Activated B cell treated with CpG ODN at 0.5 μM for 24 hours (primary cell): ENCODE data around the gene GUCY1A2. TPM values are rescaled to one million over a fixed set of nuclear protein-coding genes. Genes with fewer than 3 reads are reported as not detected.

Source experiments
- ATAC-seq: fragments of 200-7000 bp; cut with Tn5 transposase; one replicate; pipeline ENCODE4 v1.10.0; 2021; ENCODE audit warnings: low read depth, mild to moderate bottlenecking, moderate library complexity
- CTCF ChIA-PET: fragments of 350-600 bp; sonication (Branson Sonifier 250); formaldehyde crosslinking; loops from one replicate; lab custom pipeline; 2021; ENCODE audit warnings: antibody characterized with exemption; lab: Charles Lee
- POLR2A ChIA-PET: fragments of 350-600 bp; sonication (Branson Sonifier 250); formaldehyde crosslinking; loops from one replicate; lab custom pipeline; 2021; ENCODE audit warnings: antibody characterized with exemption; lab: Charles Lee
- DNase-seq: peaks from one replicate; pipeline ENCODE4 v3.0.0; 2022
- H3K27ac Mint-ChIP-seq: one replicate; pipeline ENCODE4 v1.8.0; 2020; ENCODE audit warnings: mixed read lengths
- H3K27me3 Mint-ChIP-seq: one replicate; pipeline ENCODE4 v1.8.0; 2021; ENCODE audit warnings: mixed read lengths
- H3K36me3 Mint-ChIP-seq: one replicate; pipeline ENCODE4 v1.8.0; 2021; ENCODE audit warnings: low read depth, mixed read lengths
- H3K4me1 Mint-ChIP-seq: one replicate; pipeline ENCODE4 v1.8.0; 2021; ENCODE audit warnings: mixed read lengths
- H3K4me3 Mint-ChIP-seq: one replicate; pipeline ENCODE4 v1.8.0; 2020; ENCODE audit warnings: mild to moderate bottlenecking, mixed read lengths
- H3K9me3 Mint-ChIP-seq: one replicate; pipeline ENCODE4 v1.8.0; 2020; ENCODE audit warnings: mixed read lengths
- intact Hi-C: fragments of 100-400 bp; cut with micrococcal nuclease; formaldehyde crosslinking; loops from one replicate; pipeline ENCODE4 v1.15.1; 2024
- total RNA-seq: library from RNA; stranded (reverse); gene quantifications from 2 replicates; pipeline ENCODE4 v1.2.3, GENCODE V29; 2022
- TF ChIP-seq, protein P1 (sequence below): fragments of 200-600 bp; IDR thresholded peaks from one replicate; pipeline ENCODE4 v1.8.0; 2022; ENCODE audit warnings: antibody characterized with exemption, mild to moderate bottlenecking

Gene GUCY1A2
- total RNA-seq, 1 donor from 2014 or later: not detected

DNA sequence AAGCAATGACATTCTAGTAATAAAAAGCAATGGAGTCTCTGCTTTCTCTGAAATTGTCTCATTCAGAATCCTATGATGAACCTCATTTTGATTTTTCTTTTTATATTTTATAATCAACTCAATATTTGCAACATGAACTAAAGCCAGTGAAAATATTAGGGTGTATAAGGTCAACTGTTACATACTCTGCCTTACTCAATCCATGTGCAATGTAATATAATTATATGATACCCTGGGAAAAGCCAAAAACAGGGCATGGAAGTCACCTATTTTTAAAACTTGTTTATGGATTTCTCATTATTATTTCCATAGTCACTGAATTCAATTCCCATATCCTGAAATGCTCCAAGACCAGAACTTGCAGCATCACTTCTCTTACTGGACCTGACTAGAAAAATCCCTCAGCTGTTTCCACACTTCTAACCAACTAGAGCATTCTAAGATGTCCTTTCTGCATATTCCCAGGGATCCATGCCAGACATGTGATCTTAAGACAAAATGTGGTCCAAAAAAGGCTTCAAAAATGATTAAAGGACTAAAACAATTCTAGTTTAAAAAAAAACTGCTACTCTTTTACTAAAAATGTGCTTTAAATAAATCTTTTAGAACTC, 97.3 kb downstream of the GUCY1A2 start:
- Mint-ChIP-seq H3K27ac (no peak overlapping the region), H3K9me3 (no peaks in the 10 kb centered on the region), H3K4me1 (no peaks in the 10 kb centered on the region), H3K4me3 (no peak overlapping the region), H3K36me3 (no peaks in the 10 kb centered on the region), H3K27me3 (no peaks in the 10 kb centered on the region)
- no peak for DNase-seq
- ChIA-PET POLR2A (no interaction called here), CTCF (no interaction called here)
- TF ChIP-seq, protein P1, sequence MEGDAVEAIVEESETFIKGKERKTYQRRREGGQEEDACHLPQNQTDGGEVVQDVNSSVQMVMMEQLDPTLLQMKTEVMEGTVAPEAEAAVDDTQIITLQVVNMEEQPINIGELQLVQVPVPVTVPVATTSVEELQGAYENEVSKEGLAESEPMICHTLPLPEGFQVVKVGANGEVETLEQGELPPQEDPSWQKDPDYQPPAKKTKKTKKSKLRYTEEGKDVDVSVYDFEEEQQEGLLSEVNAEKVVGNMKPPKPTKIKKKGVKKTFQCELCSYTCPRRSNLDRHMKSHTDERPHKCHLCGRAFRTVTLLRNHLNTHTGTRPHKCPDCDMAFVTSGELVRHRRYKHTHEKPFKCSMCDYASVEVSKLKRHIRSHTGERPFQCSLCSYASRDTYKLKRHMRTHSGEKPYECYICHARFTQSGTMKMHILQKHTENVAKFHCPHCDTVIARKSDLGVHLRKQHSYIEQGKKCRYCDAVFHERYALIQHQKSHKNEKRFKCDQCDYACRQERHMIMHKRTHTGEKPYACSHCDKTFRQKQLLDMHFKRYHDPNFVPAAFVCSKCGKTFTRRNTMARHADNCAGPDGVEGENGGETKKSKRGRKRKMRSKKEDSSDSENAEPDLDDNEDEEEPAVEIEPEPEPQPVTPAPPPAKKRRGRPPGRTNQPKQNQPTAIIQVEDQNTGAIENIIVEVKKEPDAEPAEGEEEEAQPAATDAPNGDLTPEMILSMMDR: no peak
- intact Hi-C loops: no loop called here
- no peak for ATAC-seq

DNA sequence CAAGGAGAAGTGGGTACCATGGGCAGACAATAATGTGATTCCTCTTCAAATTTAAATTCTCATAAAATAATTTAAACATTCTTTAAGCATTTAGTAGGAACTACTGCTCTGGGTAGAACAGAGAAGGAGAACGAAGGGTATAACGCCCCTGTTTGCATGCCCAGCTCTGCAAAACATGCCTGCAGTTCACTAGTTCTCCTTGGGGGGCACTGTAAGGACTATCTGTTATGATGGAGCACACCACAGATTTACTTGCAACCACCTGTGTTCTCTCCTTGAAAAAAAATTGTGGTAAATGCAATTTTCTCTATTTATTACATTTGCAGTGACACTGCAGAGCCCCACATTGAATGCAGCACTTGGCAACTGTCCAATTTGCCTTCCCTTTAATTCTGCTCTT, 100.3 kb downstream of the GUCY1A2 start:
- Mint-ChIP-seq H3K27ac (no peak overlapping the region), H3K36me3 (no peaks in the 10 kb centered on the region), H3K4me1 (no peaks in the 10 kb centered on the region), H3K27me3 (no peaks in the 10 kb centered on the region), H3K4me3 (no peak overlapping the region), H3K9me3 (peaks cover 3% of the 10 kb centered on the region)
- ChIA-PET POLR2A (no interaction called here), CTCF (no interaction called here)
- ATAC-seq (no peak), DNase-seq (no peak)
- TF ChIP-seq, protein P1: no peak
- intact Hi-C loops: no loop called here

DNA sequence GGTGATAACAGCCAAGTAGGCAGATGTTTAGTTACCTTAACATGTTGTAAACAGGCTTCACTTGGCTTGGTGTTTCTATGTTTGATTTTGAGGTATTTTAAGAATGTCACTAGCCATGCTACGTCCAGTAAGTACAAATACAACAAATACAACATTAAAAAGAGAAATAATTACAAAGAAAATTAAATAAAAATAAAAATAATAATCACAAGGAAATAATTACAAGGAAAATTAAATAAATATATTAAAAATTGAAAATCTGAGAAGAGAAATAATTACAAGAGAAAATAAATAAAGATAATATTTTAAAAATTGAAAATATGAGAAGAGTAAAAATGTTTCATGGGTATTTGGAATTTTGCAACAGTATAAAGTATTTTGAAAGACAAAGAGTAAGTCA, 103.9 kb downstream of the GUCY1A2 start:
- intact Hi-C loops: no loop called here
- Mint-ChIP-seq H3K27me3 (no peaks in the 10 kb centered on the region), H3K4me1 (no peaks in the 10 kb centered on the region), H3K27ac (no peak overlapping the region), H3K9me3 (peaks cover 3% of the 10 kb centered on the region), H3K4me3 (no peak overlapping the region), H3K36me3 (no peaks in the 10 kb centered on the region)
- POLR2A ChIA-PET: no interaction called here
- DNase-seq: no peak
- CTCF ChIA-PET: no interaction called here
- TF ChIP-seq, protein P1: no peak
- ATAC-seq: no peak

DNA sequence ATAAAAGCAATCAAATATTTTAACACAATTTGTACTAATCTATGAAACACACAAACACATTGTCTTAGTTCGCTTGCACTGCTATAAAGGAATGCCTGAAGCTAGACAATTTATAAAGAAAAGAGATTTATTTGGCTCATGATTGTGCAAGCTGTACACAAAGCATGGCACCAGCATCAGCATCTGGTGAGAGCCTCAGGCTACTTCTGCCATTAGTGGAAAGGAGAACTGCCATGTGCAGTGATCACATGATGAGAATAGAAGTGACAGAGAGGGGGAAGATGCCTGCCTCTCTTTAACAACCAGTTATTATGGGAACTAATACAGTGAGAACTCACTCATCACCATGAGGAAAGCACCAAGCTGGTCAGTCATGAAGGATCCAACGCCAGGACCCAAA, 105.1 kb downstream of the GUCY1A2 start:
- POLR2A ChIA-PET: no interaction called here
- no peaks in the 10 kb centered on the region for H3K36me3 Mint-ChIP-seq

DNA sequence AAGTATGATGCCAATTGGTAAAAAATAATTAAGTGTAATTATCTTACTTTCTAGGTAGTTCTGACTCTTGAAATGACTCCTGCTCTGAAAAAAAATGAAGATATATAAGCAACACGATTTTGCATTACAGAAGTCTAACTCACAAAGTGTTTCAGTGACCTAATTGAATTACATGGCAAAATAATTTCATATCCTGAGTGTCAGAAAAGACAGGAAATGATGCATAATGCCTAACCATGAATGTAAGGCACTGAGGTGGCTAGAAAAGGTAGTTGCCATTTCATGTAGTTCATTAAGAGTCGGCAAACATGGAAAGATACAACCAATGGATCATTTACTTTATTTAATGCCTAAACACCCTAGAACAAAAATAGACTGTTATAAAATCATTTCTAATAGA, 113.5 kb downstream of the GUCY1A2 start:
- H3K36me3 Mint-ChIP-seq: no peaks in the 10 kb centered on the region
- TF ChIP-seq, protein P1: no peak
- no peak overlapping the region for H3K4me3 Mint-ChIP-seq
- DNase-seq (no peak), ATAC-seq (no peak)
- ChIA-PET POLR2A (no interaction called here), CTCF (no interaction called here)
- H3K27me3 Mint-ChIP-seq: no peaks in the 10 kb centered on the region
- intact Hi-C loops: no loop called here
- H3K4me1 Mint-ChIP-seq: no peaks in the 10 kb centered on the region
- H3K27ac Mint-ChIP-seq: no peak overlapping the region
- H3K9me3 Mint-ChIP-seq: peaks cover 7% of the 10 kb centered on the region

More for the DNA sequence above, 105.1 kb downstream of the GUCY1A2 start:
- ATAC-seq: no peak
- no peak overlapping the region for H3K27ac Mint-ChIP-seq
- CTCF ChIA-PET: no interaction called here
- H3K27me3 Mint-ChIP-seq: no peaks in the 10 kb centered on the region
- intact Hi-C loops: no loop called here
- H3K9me3 Mint-ChIP-seq: peaks cover 3% of the 10 kb centered on the region
- no peak overlapping the region for H3K4me3 Mint-ChIP-seq
- H3K4me1 Mint-ChIP-seq: no peaks in the 10 kb centered on the region
- no peak for DNase-seq
- TF ChIP-seq, protein P1: no peak
